ENCODE results near the gene CCNDBP1. TPM values are rescaled to one million over a fixed set of nuclear protein-coding genes. Genes with fewer than 3 reads are reported as not detected.

Gene CCNDBP1
- total RNA-seq, 4 donors from 2014 or later: 44.9 to 87.2 (median 69.6) TPM

DNA sequence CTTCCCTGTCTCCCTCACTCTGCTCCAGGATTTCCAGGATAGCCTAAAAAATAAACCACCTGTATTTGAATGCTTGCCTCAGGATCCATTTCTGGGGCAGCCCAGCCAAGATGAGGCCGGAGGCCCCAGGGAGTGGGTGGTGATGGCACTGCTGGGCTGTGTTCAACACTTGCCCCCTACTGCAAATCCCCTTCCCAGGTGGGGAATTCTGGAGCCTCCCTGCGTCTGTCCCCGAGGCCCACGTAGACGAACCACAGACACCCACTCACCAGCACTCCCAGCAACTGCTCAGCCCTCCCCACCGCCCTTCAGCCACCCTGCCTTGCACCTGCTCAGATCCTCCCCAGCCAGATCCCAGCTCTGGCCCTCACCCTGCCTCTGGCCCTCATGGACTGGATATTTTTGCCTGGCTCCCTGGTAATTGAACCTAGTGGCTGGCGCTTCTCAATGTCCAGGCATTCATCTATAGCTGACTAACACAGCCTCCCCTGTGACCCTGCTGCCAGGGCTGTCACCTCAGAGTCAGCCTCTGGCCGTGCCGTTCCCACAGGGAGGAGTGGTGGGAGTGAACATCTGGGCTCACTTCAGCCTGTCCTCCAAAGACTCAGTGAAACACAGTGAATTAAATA lies 52.8 kb downstream of the CCNDBP1 start:
- DNase-seq (ENCODE audit: extremely low spot score): no peak
- intact Hi-C loops (cut with DNase I): no loop called here
- 75% methylated on average over 7 of the region's 9 CpGs for WGBS
- peaks cover 0 to 6% (median 3%) of the 10 kb centered on the region in 4 donors for H3K4me1 ChIP-seq
- H3K27me3 ChIP-seq: peaks cover 0 to 23% (median 0%) of the 10 kb centered on the region in 4 donors
- H3K36me3 ChIP-seq: no peaks in the 10 kb centered on the region
- no peaks in the 10 kb centered on the region for H3K9me3 ChIP-seq
- H3K4me3 ChIP-seq: no peak overlapping the region
- no peak for TF ChIP-seq POLR2A (IDR thresholded peaks at IDR 0.05; ENCODE audit: low read depth)
- TF ChIP-seq EP300 (IDR thresholded peaks at IDR 0.05): no peak
- no peak for TF ChIP-seq CTCF (IDR thresholded peaks at IDR 0.05)
- H3K27ac ChIP-seq (replicated peaks in 1 of 4): no peak overlapping the region

DNA sequence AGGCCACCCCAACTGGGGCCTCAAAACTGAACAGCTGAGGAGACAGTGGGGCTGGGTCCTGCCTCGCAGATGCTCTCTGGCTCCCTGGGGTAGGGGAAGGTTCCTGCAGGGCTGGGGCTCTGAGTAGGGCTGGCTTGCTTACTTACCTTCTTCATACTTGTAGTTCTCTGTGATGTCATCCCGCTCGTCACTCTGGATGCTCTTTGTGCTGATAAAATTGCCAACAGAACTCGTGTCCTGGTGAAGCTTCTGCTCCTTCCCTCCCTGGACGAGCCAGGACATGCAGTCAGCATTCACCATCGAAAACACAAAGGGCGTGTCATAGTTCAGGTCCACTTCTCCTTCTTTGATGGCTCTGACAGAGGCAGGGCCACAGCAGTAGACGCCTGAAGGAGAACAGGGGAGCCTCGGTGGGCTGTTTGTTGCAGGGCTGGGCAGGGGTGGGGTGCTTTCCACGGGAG lies 53.5 kb downstream of the CCNDBP1 start:
- intact Hi-C loops (cut with DNase I): no loop called here

GRCh38 chr15:43239732-43240491 lies 54.7 kb downstream of the CCNDBP1 start:
- TF ChIP-seq POLR2AphosphoS5 (IDR thresholded peaks at IDR 0.05) (no peak), EP300 (IDR thresholded peaks at IDR 0.05) (no peak), POLR2A (IDR thresholded peaks at IDR 0.05; ENCODE audit: low read depth) (no peak), CTCF (IDR thresholded peaks at IDR 0.05) (no peak)
- Histone ChIP-seq H3K27ac (replicated peaks in 1 of 4) (no peak overlapping the region), H3K4me3 (no peak overlapping the region), H3K36me3 (no peaks in the 10 kb centered on the region), H3K9me3 (no peaks in the 10 kb centered on the region), H3K27me3 (peaks cover 0 to 17% (median 0%) of the 10 kb centered on the region in 4 donors), H3K4me1 (peaks cover 0 to 6% (median 3%) of the 10 kb centered on the region in 4 donors)
- DNase-seq (ENCODE audit: extremely low spot score): no peak
- intact Hi-C loops (cut with DNase I): no loop called here
- 75% methylated on average over 7 of the region's 7 CpGs for WGBS

More for the DNA sequence above, 53.5 kb downstream of the CCNDBP1 start:
- no peaks in the 10 kb centered on the region for H3K36me3 ChIP-seq
- no peak overlapping the region for H3K27ac ChIP-seq (replicated peaks in 1 of 4)
- H3K4me3 ChIP-seq: no peak overlapping the region
- H3K9me3 ChIP-seq: no peaks in the 10 kb centered on the region
- peaks cover 0 to 23% (median 0%) of the 10 kb centered on the region in 4 donors for H3K27me3 ChIP-seq
- peaks cover 0 to 6% (median 3%) of the 10 kb centered on the region in 4 donors for H3K4me1 ChIP-seq
- WGBS: 78% methylated on average over 8 of the region's 10 CpGs
- DNase-seq (ENCODE audit: extremely low spot score): no peak
- TF ChIP-seq POLR2AphosphoS5 (IDR thresholded peaks at IDR 0.05) (no peak), CTCF (IDR thresholded peaks at IDR 0.05) (no peak), POLR2A (IDR thresholded peaks at IDR 0.05; ENCODE audit: low read depth) (no peak), EP300 (IDR thresholded peaks at IDR 0.05) (no peak)

DNA sequence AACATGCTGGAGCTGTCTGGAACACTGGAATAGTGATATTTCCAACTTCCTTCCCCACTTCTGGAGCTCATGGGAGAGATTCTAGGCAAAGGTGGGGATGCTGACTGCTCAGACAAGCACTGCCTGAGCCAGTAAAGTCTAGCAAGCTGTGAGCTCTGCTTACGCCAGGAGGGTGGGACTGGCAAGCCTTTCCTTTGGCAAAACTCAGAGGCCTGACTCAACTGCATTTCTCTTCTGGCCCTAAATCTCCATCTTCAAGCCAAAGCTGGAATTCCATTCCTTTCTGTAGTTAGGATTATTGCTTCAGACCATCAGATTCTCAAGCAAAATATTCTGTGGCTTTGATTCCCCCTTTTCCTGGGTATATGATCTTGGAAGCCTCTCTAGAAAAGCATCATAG lies 55.9 kb downstream of the CCNDBP1 start:
- TF ChIP-seq POLR2AphosphoS5 (IDR thresholded peaks at IDR 0.05): peak; percentile 46 to 55
- no peak for TF ChIP-seq POLR2A (IDR thresholded peaks at IDR 0.05; ENCODE audit: low read depth)
- TF ChIP-seq CTCF (IDR thresholded peaks at IDR 0.05): no peak
- H3K27me3 ChIP-seq: peaks cover 0 to 17% (median 0%) of the 10 kb centered on the region in 4 donors
- no peaks in the 10 kb centered on the region for H3K9me3 ChIP-seq
- peak overlapping the region; percentile 23 to 59 (median 36) for H3K27ac ChIP-seq (replicated peaks in 1 of 4)
- DNase-seq (ENCODE audit: extremely low spot score): no peak
- H3K4me1 ChIP-seq: peaks cover 0 to 6% (median 3%) of the 10 kb centered on the region in 4 donors
- no peaks in the 10 kb centered on the region for H3K36me3 ChIP-seq
- intact Hi-C loops (cut with DNase I): no loop called here
- WGBS: no CpG with 5 or more reads among the region's 1 CpG
- no peak overlapping the region for H3K4me3 ChIP-seq
